ENCODE data around the gene COL2A1.

DNA sequence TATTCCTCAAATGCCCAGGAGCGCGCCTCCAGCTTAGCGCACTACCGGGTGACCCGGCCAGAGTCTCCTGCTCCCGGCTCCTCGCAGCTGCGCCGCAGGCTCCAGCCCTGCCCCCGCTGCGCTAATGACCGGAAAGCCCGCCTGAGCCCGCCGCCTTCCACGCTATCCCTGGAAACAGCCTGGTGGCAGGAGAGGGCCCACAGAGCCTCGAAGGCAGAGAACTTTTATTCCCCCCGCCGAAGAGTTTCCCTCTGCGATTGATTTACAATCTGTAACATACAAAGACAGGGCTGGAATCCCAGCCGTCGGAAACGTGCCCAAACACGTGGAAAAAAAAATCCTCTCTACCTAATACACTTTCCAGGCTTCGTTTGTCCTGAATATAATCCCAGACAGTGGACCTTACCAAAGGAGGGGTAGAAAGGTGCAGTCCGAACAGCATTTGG lies 1.5 kb downstream of the COL2A1 start:
- TF ChIP-seq, protein P1, sequence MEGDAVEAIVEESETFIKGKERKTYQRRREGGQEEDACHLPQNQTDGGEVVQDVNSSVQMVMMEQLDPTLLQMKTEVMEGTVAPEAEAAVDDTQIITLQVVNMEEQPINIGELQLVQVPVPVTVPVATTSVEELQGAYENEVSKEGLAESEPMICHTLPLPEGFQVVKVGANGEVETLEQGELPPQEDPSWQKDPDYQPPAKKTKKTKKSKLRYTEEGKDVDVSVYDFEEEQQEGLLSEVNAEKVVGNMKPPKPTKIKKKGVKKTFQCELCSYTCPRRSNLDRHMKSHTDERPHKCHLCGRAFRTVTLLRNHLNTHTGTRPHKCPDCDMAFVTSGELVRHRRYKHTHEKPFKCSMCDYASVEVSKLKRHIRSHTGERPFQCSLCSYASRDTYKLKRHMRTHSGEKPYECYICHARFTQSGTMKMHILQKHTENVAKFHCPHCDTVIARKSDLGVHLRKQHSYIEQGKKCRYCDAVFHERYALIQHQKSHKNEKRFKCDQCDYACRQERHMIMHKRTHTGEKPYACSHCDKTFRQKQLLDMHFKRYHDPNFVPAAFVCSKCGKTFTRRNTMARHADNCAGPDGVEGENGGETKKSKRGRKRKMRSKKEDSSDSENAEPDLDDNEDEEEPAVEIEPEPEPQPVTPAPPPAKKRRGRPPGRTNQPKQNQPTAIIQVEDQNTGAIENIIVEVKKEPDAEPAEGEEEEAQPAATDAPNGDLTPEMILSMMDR (IDR thresholded peaks at IDR 0.05): no peak
- TF ChIP-seq EP300 (IDR thresholded peaks at IDR 0.05) (no peak), POLR2AphosphoS5 (IDR thresholded peaks at IDR 0.05) (no peak), POLR2A (IDR thresholded peaks at IDR 0.05) (no peak)
